HepG2 (cell line): ENCODE measurements around the gene CACNG4. TPM values are rescaled to one million over a fixed set of nuclear protein-coding genes. Genes with fewer than 3 reads are reported as not detected.

Experiments
- EP300 ChIP-seq, 3 experiments: sonication (generic) in 1 of 3; formaldehyde crosslinking in 1 of 3; IDR thresholded peaks; 2 replicates each; pipeline versions ENCODE4 v1.5.1 to v1.6.1; 2011 to 2020; ENCODE audit warnings: low read depth in 2 of 3, low read length in 2 of 3, borderline replicate concordance in 1 of 3, improper control_type of control experiment in 1 of 3, mild to moderate bottlenecking in 1 of 3, missing genetic modification reagents in 1 of 3, moderate library complexity in 1 of 3
- FOXA1 ChIP-seq, 2 experiments: fragments of 450-650 bp in 1 of 2; sonication (generic) in 1 of 2; formaldehyde crosslinking in 1 of 2; IDR thresholded peaks; 2 replicates each; pipeline versions ENCODE4 v1.4.0 to v1.6.1; 2016 to 2020; ENCODE audit warnings: missing genetic modification reagents in 1 of 2
- HDAC2 ChIP-seq: sonication (generic); formaldehyde crosslinking; IDR thresholded peaks from 2 replicates; pipeline ENCODE4 v1.4.0; 2020; ENCODE audit warnings: missing genetic modification reagents
- MAFF ChIP-seq: IDR thresholded peaks from 2 replicates; pipeline ENCODE4 v1.6.1; 2011; ENCODE audit warnings: low read depth, low read length, improper control_type of control experiment
- MAFG ChIP-seq: sonication (generic); formaldehyde crosslinking; IDR thresholded peaks from 2 replicates; pipeline ENCODE4 v1.5.1; 2020; ENCODE audit warnings: mild to moderate bottlenecking, missing genetic modification reagents
- MEIS2 ChIP-seq: sonication (generic); formaldehyde crosslinking; IDR thresholded peaks from 2 replicates; pipeline ENCODE4 v1.9.0; 2021; ENCODE audit warnings: mild to moderate bottlenecking, missing genetic modification reagents
- MIER3 ChIP-seq: IDR thresholded peaks from 2 replicates; pipeline ENCODE4 v1.6.1; 2016; ENCODE audit warnings: missing compliant biosample characterization, borderline replicate concordance
- NAIF1 ChIP-seq: sonication (generic); formaldehyde crosslinking; IDR thresholded peaks from 2 replicates; pipeline ENCODE4 v1.5.0; 2020; ENCODE audit warnings: mild to moderate bottlenecking, missing genetic modification reagents, borderline replicate concordance
- NCOA2 ChIP-seq: sonication (generic); formaldehyde crosslinking; IDR thresholded peaks from 2 replicates; pipeline ENCODE4 v1.8.0; 2022; ENCODE audit warnings: inconsistent platforms
- SAP130 ChIP-seq: IDR thresholded peaks from 2 replicates; pipeline ENCODE4 v1.6.1; 2016; ENCODE audit warnings: low read depth
- SIN3B ChIP-seq: fragments of 150-350 bp; IDR thresholded peaks from 2 replicates; pipeline ENCODE4 v1.6.1; 2014; ENCODE audit warnings: low read length
- SMC3 ChIP-seq: IDR thresholded peaks from 2 replicates; pipeline ENCODE4 v1.6.1; 2011; ENCODE audit warnings: low read length, improper control_type of control experiment
- SP2 ChIP-seq: sonication (generic); formaldehyde crosslinking; IDR thresholded peaks from 2 replicates; pipeline ENCODE4 v1.5.1; 2020; ENCODE audit warnings: mild to moderate bottlenecking, missing genetic modification reagents
- STAG1 ChIP-seq: sonication (generic); formaldehyde crosslinking; IDR thresholded peaks from 2 replicates; pipeline ENCODE4 v1.4.0; 2020; ENCODE audit warnings: missing genetic modification reagents
- TEAD3 ChIP-seq: optimal IDR thresholded peaks from 2 replicates; pipeline ENCODE3; 2016; ENCODE audit warnings: borderline replicate concordance
- ZMYM3 ChIP-seq: sonication (generic); formaldehyde crosslinking; IDR thresholded peaks from 2 replicates; pipeline ENCODE4 v1.5.1; 2020; ENCODE audit warnings: mild to moderate bottlenecking, missing genetic modification reagents
- ZNF326 ChIP-seq: sonication (generic); formaldehyde crosslinking; IDR thresholded peaks from 2 replicates; pipeline ENCODE4 v1.4.0; 2020; ENCODE audit warnings: missing genetic modification reagents, borderline replicate concordance
- ZNF350 ChIP-seq: sonication (generic); formaldehyde crosslinking; IDR thresholded peaks from 2 replicates; pipeline ENCODE4 v1.4.0; 2020; ENCODE audit warnings: mild to moderate bottlenecking, low read depth, missing genetic modification reagents, borderline replicate concordance
- ZNF432 ChIP-seq: sonication (generic); formaldehyde crosslinking; IDR thresholded peaks from 2 replicates; pipeline ENCODE4 v1.5.0; 2020; ENCODE audit warnings: missing genetic modification reagents, mild to moderate bottlenecking, borderline replicate concordance
- polyA plus RNA-seq, 8 experiments: library from polyadenylated mRNA; depleted of rRNA in 3 of 8; stranded (reverse) in 7 of 8; unstranded in 1 of 8; fragments of >200 nt; fragmentation: Illumina TruSeq in 4 of 8; extraction: Trizol in 4 of 8; gene quantifications; 2 replicates each; pipeline versions ENCODE4 v1.2.1 to v1.2.3, GENCODE V29; 2011 to 2016; ENCODE audit warnings: low read depth in 4 of 8, missing spikeins in 1 of 8, mixed read lengths in 1 of 8; ENCODE audit not compliant: insufficient read depth in 1 of 8
- total RNA-seq, 5 experiments: library from RNA; depleted of rRNA; stranded (reverse); fragments of >200 nt; fragmentation: Illumina TruSeq; extraction: Trizol; gene quantifications; 2 replicates each; pipeline ENCODE4 v1.2.3, GENCODE V29; 2016; ENCODE audit warnings: low read depth in 1 of 5
- TF ChIP-seq, protein P1 (sequence below): sonication (generic); formaldehyde crosslinking; IDR thresholded peaks from 2 replicates; pipeline ENCODE4 v1.4.0; 2020; ENCODE audit warnings: missing genetic modification reagents, borderline replicate concordance
- TF ChIP-seq, protein P2 (sequence below): sonication (generic); formaldehyde crosslinking; IDR thresholded peaks from 2 replicates; pipeline ENCODE4 v1.4.0; 2020; ENCODE audit warnings: mild to moderate bottlenecking, low read depth, missing genetic modification reagents
- TF ChIP-seq, protein P3 (sequence below): sonication (generic); formaldehyde crosslinking; conservative IDR thresholded peaks from 2 replicates; pipeline ENCODE4 v1.8.0; 2022; ENCODE audit warnings: missing genetic modification reagents
- TF ChIP-seq, protein P4 (sequence below): IDR thresholded peaks from 2 replicates; pipeline ENCODE4 v1.6.1; 2016; ENCODE audit warnings: missing compliant biosample characterization, missing genetic modification reagents, borderline replicate concordance

CACNG4 gene
- total and polyA plus RNA-seq, 2 of the 13 experiments (the other 11 are each of a cell fraction or from before 2014, with no cell fraction given) = 0.09 TPM

DNA sequence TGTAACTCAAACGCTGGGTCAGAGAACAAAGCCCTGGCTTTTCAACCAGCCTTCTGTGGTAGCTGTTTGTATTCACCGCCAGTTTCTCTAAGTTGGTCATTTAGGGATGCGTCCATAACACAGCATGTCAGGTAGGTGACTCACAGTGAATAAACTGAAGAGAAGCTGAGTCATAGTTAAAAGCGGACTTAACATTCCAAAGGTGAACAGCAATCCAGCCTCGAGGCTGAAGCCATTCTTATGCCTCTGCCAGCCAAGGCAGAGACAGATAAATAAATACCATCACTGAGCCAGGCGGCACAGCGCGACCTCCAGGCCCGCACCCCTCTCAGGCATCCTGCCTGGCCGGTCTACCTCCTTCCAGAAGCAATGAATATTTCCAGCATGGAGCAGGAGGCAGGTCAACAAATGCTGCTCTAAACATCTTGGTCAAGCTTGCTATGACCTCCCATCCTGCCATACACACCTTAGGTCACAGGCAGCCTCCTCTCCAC lies 12.4 kb upstream of the CACNG4 start (continued):
- TF ChIP-seq MEIS2 (CRISPR knock-in tag) = no peak
- TF ChIP-seq EP300 (IDR thresholded peaks at IDR 0.05; ENCODE audit: low read depth in 2 of 2, low read length in 2 of 2) = peak; percentile 32 to 53; a peak in 2 of 4 replicates
- TF ChIP-seq EP300 (CRISPR knock-in tag; IDR thresholded peaks at IDR 0.05; ENCODE audit: borderline replicate concordance) = peak; percentile 62; the same call in 1 of the 2 replicates
- TF ChIP-seq, protein P1, sequence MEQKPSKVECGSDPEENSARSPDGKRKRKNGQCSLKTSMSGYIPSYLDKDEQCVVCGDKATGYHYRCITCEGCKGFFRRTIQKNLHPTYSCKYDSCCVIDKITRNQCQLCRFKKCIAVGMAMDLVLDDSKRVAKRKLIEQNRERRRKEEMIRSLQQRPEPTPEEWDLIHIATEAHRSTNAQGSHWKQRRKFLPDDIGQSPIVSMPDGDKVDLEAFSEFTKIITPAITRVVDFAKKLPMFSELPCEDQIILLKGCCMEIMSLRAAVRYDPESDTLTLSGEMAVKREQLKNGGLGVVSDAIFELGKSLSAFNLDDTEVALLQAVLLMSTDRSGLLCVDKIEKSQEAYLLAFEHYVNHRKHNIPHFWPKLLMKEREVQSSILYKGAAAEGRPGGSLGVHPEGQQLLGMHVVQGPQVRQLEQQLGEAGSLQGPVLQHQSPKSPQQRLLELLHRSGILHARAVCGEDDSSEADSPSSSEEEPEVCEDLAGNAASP (CRISPR knock-in tag) = peak; percentile 38; the same call in 1 of the 2 replicates
- TF ChIP-seq ZMYM3 (CRISPR knock-in tag) = peak; percentile 33; the same call in 1 of the 2 replicates
- TF ChIP-seq, protein P2, sequence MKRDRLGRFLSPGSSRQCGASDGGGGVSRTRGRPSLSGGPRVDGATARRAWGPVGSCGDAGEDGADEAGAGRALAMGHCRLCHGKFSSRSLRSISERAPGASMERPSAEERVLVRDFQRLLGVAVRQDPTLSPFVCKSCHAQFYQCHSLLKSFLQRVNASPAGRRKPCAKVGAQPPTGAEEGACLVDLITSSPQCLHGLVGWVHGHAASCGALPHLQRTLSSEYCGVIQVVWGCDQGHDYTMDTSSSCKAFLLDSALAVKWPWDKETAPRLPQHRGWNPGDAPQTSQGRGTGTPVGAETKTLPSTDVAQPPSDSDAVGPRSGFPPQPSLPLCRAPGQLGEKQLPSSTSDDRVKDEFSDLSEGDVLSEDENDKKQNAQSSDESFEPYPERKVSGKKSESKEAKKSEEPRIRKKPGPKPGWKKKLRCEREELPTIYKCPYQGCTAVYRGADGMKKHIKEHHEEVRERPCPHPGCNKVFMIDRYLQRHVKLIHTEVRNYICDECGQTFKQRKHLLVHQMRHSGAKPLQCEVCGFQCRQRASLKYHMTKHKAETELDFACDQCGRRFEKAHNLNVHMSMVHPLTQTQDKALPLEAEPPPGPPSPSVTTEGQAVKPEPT = no peak
- 0 out of 2 replicates have a peak, but pooled peaks have one; percentile 22 for TF ChIP-seq MIER3 (CRISPR knock-in tag)
- peak; percentile 61 for TF ChIP-seq SAP130 (CRISPR knock-in tag)
- TF ChIP-seq, protein P3, sequence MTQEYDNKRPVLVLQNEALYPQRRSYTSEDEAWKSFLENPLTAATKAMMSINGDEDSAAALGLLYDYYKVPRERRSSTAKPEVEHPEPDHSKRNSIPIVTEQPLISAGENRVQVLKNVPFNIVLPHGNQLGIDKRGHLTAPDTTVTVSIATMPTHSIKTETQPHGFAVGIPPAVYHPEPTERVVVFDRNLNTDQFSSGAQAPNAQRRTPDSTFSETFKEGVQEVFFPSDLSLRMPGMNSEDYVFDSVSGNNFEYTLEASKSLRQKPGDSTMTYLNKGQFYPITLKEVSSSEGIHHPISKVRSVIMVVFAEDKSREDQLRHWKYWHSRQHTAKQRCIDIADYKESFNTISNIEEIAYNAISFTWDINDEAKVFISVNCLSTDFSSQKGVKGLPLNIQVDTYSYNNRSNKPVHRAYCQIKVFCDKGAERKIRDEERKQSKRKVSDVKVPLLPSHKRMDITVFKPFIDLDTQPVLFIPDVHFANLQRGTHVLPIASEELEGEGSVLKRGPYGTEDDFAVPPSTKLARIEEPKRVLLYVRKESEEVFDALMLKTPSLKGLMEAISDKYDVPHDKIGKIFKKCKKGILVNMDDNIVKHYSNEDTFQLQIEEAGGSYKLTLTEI = no peak
- TF ChIP-seq HDAC2 (CRISPR knock-in tag) = peak; percentile 49; the same call in 1 of the 2 replicates
- no peak for TF ChIP-seq ZNF326 (CRISPR knock-in tag)
- TF ChIP-seq, protein P4, sequence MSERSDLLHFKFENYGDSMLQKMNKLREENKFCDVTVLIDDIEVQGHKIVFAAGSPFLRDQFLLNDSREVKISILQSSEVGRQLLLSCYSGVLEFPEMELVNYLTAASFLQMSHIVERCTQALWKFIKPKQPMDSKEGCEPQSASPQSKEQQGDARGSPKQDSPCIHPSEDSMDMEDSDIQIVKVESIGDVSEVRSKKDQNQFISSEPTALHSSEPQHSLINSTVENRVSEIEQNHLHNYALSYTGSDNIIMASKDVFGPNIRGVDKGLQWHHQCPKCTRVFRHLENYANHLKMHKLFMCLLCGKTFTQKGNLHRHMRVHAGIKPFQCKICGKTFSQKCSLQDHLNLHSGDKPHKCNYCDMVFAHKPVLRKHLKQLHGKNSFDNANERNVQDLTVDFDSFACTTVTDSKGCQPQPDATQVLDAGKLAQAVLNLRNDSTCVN = no peak
- peak; percentile 52; the same call in 1 of the 2 replicates for TF ChIP-seq SIN3B
- TF ChIP-seq SMC3 = no peak
- TF ChIP-seq SP2 (CRISPR knock-in tag) = no peak
- TF ChIP-seq ZNF432 (CRISPR knock-in tag) = no peak
- TF ChIP-seq MAFF = peak; percentile 62; the same call in 1 of the 2 replicates
- peak; percentile 8; the same call in 1 of the 2 replicates for TF ChIP-seq STAG1 (CRISPR knock-in tag)
- peak; percentile 87 for TF ChIP-seq TEAD3
- TF ChIP-seq MAFG (CRISPR knock-in tag) = 0 out of 2 replicates have a peak, but pooled peaks have one; percentile 42
- TF ChIP-seq NAIF1 (CRISPR knock-in tag) = no peak
- TF ChIP-seq ZNF350 (CRISPR knock-in tag) = no peak
- TF ChIP-seq NCOA2 (CRISPR knock-in tag) = peak; percentile 14; the same call in 1 of the 2 replicates
- TF ChIP-seq FOXA1 (IDR thresholded peaks at IDR 0.05) = no peak
- TF ChIP-seq FOXA1 (CRISPR knock-in tag; IDR thresholded peaks at IDR 0.05) = peak; percentile 35
